Aorta (tissue), 5 donors: Measurements from ENCODE around the gene EXPH5. TPM values are rescaled to one million over a fixed set of nuclear protein-coding genes. Genes with fewer than 3 reads are reported as not detected.

Experiments
- ATAC-seq: fragments of 200-7000 bp; cut with Tn5 transposase; one replicate; pipeline ENCODE4 v1.9.1; 2022; ENCODE audit warnings: moderate library complexity; ENCODE audit not compliant: low FRiP score
- DNase-seq, 2 donors: peaks; one replicate each; pipeline ENCODE4 v3.0.0-alpha.2; 2020
- H3K27ac ChIP-seq, 2 donors: one replicate each; pipeline ENCODE4 v1.5.1; 2013; ENCODE audit warnings: low read length in 2 of 2, mild to moderate bottlenecking in 2 of 2, moderate library complexity in 2 of 2, control low read depth in 1 of 2, inconsistent platforms in 1 of 2, low read depth in 1 of 2
- H3K27me3 ChIP-seq, 2 donors: one replicate each; pipeline ENCODE4 v1.6.1; 2013; ENCODE audit warnings: control low read depth in 1 of 2, low read length in 1 of 2, mild to moderate bottlenecking in 1 of 2, moderate library complexity in 1 of 2; ENCODE audit not compliant: insufficient read depth in 2 of 2, control insufficient read depth in 1 of 2
- H3K36me3 ChIP-seq, 2 donors: one replicate each; pipeline ENCODE4 v1.6.1; 2013; ENCODE audit warnings: control low read depth in 1 of 2, low read length in 1 of 2, mild to moderate bottlenecking in 1 of 2; ENCODE audit not compliant: insufficient read depth in 2 of 2, control insufficient read depth in 1 of 2
- H3K4me1 ChIP-seq, 2 donors: one replicate each; pipeline ENCODE4 v1.6.1; 2013; ENCODE audit warnings: low read length in 2 of 2, control low read depth in 1 of 2, mild to moderate bottlenecking in 1 of 2, moderate library complexity in 1 of 2; ENCODE audit not compliant: insufficient read depth in 2 of 2, control insufficient read depth in 1 of 2
- H3K4me3 ChIP-seq, 2 donors: one replicate each; pipeline ENCODE4 v1.5.1; 2013; ENCODE audit warnings: low read length in 2 of 2, control low read depth in 1 of 2, mild to moderate bottlenecking in 1 of 2
- H3K9me3 ChIP-seq: one replicate; pipeline ENCODE4 v1.6.1; 2013; ENCODE audit warnings: mild to moderate bottlenecking, low read length; ENCODE audit not compliant: control insufficient read depth
- WGBS, 2 donors: extraction: QIAGEN DNeasy Blood & Tissue Kit; methylation state at CpG; one replicate each; pipeline ENCODE4 v1.1.7; 2013; 5-methylcytosine and 5-hydroxymethylcytosine counted together
- intact Hi-C, 2 donors: fragments of 100-400 bp; cut with DNase I; formaldehyde crosslinking; loops; one replicate each; pipeline versions ENCODE4 v1.14.2 to v1.15.0; 2022
- polyA plus RNA-seq, 2 donors: library from polyadenylated mRNA; stranded (reverse); fragments of 200-250 nt; gene quantifications; one replicate each; pipeline ENCODE4 v1.2.3, GENCODE V29; 2013
- total RNA-seq, 2 donors: library from RNA; stranded (reverse); fragmentation: NEBNext Ultra II Directional; extraction: Animal tissue kit (Norgen Biotek cat#: 25700); gene quantifications; one replicate each; pipeline ENCODE4 v1.2.1, GENCODE V29; 2021
- donor health status: healthy with polysubstance abuse.
- donor health status: Bipolar disorder and iron deficiency.
- donor health status: DM: no; HTN: no; CAD: no.
- donor health status: DM: no; HTN: no; CAD: no.
- donor health status: DM: yes; HTN: yes; CAD: no.

EXPH5 gene
- total and polyA plus RNA-seq, 4 donors, result 0.13 to 4.5 (median 1.2) TPM

DNA sequence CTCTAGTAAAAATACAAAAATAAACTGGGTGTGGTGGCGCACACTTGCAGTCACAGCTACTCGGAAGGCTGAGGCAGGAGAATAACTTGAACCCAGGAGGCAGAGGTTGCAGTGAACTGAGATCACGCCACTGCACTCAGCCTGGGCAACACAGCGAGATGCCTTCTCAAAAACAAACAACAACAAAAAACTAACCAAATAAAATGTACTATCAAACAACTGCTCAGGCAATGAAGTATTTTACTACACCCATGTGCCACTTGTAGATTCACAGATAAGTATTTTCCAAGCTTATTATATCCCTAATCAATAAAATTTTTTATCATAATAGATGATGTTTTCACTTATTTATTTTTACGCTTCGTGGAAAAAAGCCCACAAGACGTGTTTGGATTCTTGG is 127.2 kb downstream of the EXPH5 start:
- DNase-seq (no peak), ATAC-seq (no peak)
- intact Hi-C loops, result loop anchor here (2.0 to 5.0 kb wide), 2 partner anchors 30 to 181 kb away; no protein-coding TSS in a partner anchor
- Histone ChIP-seq H3K4me1 (peaks cover 0 to 2% of the 10 kb centered on the region in 2 donors), H3K27me3 (no peaks in the 10 kb centered on the region), H3K27ac (peak overlapping the region in 1 of 2 donors; percentile 91), H3K9me3 (no peaks in the 10 kb centered on the region), H3K36me3 (no peaks in the 10 kb centered on the region), H3K4me3 (peak overlapping the region; percentile 15 to 41)
- 54 to 56% methylated on average over 7 of the region's 7 CpGs for WGBS, 2 donors

Other genes starting within 250 kb of the EXPH5 start
- gene C11orf65, start 126.2 kb downstream of the EXPH5 start, total RNA-seq, result under 1 TPM in 1 of 2 donors, not detected in 1; 0.36 TPM
- gene C11orf65, start 126.2 kb downstream of the EXPH5 start, polyA plus RNA-seq, result not detected
- 10 to 100 TPM; 42.6 to 49.0 TPM for gene POGLUT3, start 95.4 kb downstream of the EXPH5 start, total RNA-seq
- gene POGLUT3, start 95.4 kb downstream of the EXPH5 start, polyA plus RNA-seq, result 10 to 100 TPM; 23.4 to 35.7 TPM
- gene DDX10, start 71.3 kb upstream of the EXPH5 start, total RNA-seq, result 10 to 100 TPM; 18.8 to 24.2 TPM
- 10 to 100 TPM in 1 of 2 donors, 1 to 10 TPM in 1; 9.3 to 11.8 TPM for gene DDX10, start 71.3 kb upstream of the EXPH5 start, polyA plus RNA-seq